ENCODE data around the gene MAP3K15. TPM values are rescaled to one million over a fixed set of nuclear protein-coding genes. Genes with fewer than 3 reads are reported as not detected.
"Not testable (repeated sequence)": the region's sequence is repeated elsewhere in the genome, so short reads cannot be mapped to it uniquely, and the experiment has no call there.

Gene MAP3K15
- total RNA-seq, 1 donor from 2014 or later: 0.37 TPM

DNA sequence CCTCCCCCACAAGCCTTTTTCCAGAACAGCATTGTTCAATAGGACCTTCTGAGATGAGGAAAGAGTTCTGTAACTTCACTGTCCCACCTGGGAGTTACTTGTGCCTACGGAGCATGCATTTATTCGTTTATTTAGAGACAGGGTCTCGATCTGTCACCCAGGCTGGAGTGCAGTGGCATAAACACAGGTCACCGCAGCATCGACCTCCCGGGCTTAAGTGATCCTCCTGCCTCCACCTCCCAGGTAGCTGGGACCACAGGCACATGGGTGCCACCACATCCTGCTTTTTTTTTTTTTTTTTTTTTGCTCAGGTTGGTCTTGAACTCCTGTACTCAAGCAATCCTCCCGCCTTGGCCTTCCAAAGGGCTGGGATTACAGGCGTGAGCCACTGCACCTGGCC is 2.9 kb downstream of the MAP3K15 start:
- intact Hi-C loops (cut with micrococcal nuclease): no loop called here
- Mint-ChIP-seq H3K4me1 (peaks cover 2% of the 10 kb centered on the region), H3K4me3 (no peak overlapping the region), H3K36me3 (ENCODE audit: low read depth) (no peaks in the 10 kb centered on the region), H3K9me3 (no peaks in the 10 kb centered on the region), H3K27me3 (peaks cover 29% of the 10 kb centered on the region), H3K27ac (no peak overlapping the region)
- no peak for DNase-seq

DNA sequence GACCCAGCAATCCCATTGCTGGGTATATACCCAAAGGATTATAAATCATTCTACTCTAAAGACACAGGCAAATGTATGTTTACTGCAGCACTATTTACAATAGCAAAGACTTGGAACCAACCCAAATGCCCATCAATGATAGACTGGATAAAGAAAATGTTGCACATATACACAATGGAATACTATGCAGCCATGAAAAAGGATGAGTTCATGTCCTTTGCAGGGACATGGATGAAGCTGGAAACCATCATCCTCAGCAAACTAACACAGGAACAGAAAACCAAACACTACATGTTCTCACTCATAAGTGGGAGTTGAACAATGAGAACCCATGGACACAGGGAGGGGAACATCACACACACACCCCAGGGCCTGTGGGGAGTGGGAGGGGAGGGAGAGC is 3.5 kb downstream of the MAP3K15 start:
- H3K4me3 Mint-ChIP-seq, H3K4me1 Mint-ChIP-seq: not testable (repeated sequence)

DNA sequence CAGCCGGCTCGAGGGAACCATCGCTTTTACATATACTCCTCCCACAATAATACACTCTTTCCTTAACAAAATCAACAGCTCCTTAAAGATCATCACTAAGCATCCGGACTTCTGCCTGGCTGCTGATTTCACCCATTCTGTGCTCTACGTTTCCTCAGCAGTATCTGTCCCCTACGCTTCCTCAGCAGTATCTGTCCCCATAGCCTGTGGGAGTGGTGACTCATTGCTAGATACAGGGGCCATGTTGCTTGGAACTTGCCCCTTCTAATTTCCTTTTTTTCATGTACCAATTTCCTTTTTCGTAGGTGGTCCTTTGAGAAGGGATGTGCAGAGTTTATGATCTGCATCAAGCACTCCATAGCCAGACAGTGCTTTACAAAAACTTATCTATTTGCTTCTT is 18.6 kb downstream of the MAP3K15 start:
- DNase-seq: no peak
- Mint-ChIP-seq H3K36me3 (ENCODE audit: low read depth) (no peaks in the 10 kb centered on the region), H3K4me1 (no peaks in the 10 kb centered on the region), H3K27me3 (peaks cover 3% of the 10 kb centered on the region), H3K27ac (no peak overlapping the region), H3K9me3 (no peaks in the 10 kb centered on the region), H3K4me3 (no peak overlapping the region)
- intact Hi-C loops (cut with micrococcal nuclease): no loop called here

More for the DNA sequence above, 3.5 kb downstream of the MAP3K15 start:
- peaks cover 25% of the 10 kb centered on the region for H3K27me3 Mint-ChIP-seq
- intact Hi-C loops (cut with micrococcal nuclease); H3K36me3 Mint-ChIP-seq (ENCODE audit: low read depth); H3K9me3 Mint-ChIP-seq; H3K27ac Mint-ChIP-seq; DNase-seq: not testable (repeated sequence)

DNA sequence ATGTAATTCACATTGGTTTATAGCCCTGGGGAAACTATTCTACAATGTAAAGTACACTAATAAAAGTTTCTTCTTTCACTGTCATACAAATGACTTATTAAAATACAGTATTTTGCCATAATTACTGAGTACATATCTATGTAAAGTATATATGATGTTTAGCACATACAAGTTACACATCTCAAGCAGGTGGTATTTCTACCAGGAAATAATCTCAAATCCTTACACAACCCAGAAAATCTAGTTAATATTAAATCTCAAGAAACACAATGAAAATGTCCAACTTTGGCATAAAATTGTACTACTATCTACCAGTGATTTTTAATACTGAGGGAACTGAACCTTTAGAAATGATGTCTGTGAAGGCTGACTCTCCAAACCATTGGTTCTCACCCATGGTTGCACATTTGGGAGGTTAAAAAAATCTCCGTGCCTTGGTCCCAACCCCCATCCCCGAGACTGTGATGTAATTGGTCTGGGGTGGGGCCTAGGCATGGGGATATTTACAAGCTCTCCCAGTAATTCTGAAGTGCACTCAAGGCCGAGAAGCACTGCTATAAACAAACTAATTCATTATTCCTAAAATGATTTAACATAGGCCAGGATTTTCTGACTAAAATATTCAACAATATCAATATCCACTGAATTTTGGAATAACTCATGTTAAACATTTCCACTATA is 27.6 kb downstream of the MAP3K15 start:
- Mint-ChIP-seq H3K27me3 (no peaks in the 10 kb centered on the region), H3K27ac (no peak overlapping the region), H3K36me3 (ENCODE audit: low read depth) (no peaks in the 10 kb centered on the region), H3K4me1 (peaks cover 6% of the 10 kb centered on the region), H3K4me3 (no peak overlapping the region), H3K9me3 (no peaks in the 10 kb centered on the region)
- intact Hi-C loops (cut with micrococcal nuclease): no loop called here
- no peak for DNase-seq

DNA sequence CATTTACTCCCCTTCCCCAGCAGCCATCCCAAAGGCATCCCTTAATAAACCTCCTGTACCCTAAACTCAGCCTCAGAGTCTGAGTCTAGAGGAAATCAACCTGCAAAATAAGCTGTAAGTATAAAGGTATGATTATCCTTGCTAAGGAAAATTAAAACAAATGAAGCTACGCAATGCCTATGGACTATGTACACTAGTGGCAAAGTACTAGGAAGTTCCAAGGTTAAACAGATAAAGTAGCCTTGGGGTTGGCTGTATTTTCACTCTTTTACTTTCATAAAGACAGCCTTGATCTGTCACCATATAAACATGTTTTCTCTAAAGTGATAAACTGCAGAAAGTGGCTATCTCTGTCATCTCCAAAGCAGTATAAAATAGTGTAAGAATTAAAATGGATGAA is 35.9 kb downstream of the MAP3K15 start:
- H3K36me3 Mint-ChIP-seq (ENCODE audit: low read depth): peaks cover 1% of the 10 kb centered on the region
- intact Hi-C loops (cut with micrococcal nuclease): no loop called here
- DNase-seq: no peak
- no peak overlapping the region for H3K4me3 Mint-ChIP-seq
- H3K27ac Mint-ChIP-seq: no peak overlapping the region
- peaks cover 3% of the 10 kb centered on the region for H3K9me3 Mint-ChIP-seq
- no peaks in the 10 kb centered on the region for H3K4me1 Mint-ChIP-seq
- H3K27me3 Mint-ChIP-seq: peaks cover 2% of the 10 kb centered on the region

DNA sequence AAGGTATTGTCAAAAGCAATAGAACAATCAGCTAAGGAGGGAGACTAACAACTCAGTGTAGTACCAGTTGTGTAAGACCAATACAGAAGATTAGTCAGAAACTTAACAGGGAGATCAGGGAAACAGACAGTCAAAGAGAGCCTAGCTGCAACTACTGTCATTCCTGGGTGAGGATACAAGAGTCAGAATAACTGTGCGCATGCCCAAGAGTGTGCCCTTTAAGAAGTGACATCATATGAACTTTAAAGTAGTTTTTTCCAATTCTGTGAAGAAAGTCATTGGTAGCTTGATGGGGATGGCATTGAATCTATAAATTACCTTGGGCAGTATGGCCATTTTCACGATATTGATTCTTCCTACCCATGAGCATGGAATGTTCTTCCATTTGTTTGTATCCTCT is 46.9 kb downstream of the MAP3K15 start:
- intact Hi-C loops (cut with micrococcal nuclease); H3K36me3 Mint-ChIP-seq (ENCODE audit: low read depth); H3K4me1 Mint-ChIP-seq; H3K27me3 Mint-ChIP-seq; H3K9me3 Mint-ChIP-seq; H3K4me3 Mint-ChIP-seq; DNase-seq; H3K27ac Mint-ChIP-seq: not testable (repeated sequence)

DNA sequence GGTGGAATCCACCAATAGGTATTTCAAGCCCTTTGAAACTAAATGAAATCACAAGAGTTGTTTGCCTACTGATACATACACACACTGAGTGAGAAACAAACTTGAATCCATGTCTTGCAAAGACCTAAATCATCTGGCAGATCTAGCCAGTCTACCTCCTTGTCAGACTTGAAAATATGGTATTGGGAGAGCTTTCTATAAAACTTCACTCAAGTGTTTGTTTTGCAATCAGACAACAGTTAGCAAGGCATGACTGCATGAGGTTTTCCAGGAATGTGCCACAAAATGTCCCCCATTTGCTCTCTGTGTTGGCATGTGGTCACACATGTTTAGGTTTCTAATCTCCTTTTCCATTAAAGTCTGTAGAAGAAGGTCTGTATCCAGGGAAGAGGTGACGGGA is 52.4 kb downstream of the MAP3K15 start:
- Mint-ChIP-seq H3K27ac (no peak overlapping the region), H3K4me3 (no peak overlapping the region), H3K4me1 (no peaks in the 10 kb centered on the region), H3K9me3 (no peaks in the 10 kb centered on the region), H3K36me3 (ENCODE audit: low read depth) (no peaks in the 10 kb centered on the region), H3K27me3 (peaks cover under 1% of the 10 kb centered on the region)
- DNase-seq: no peak
- intact Hi-C loops (cut with micrococcal nuclease): no loop called here

DNA sequence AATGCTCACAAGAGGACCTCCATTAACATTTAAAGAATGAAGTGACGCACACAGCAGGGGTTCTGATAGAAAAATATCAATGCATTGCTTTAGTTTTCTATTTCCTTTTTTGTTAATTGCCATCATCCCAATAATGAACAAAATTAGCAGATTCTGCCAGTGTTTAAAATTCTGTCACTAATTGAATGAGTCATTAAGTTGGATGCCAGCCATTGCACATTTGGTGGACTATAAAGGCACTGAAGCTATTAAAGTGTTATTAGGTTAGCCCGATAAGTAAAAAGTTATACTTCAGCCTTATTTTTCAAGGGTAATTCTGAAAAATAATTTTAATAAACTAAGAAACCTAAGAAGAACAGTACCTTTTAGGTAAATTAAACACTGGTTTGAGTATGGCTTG is 53.1 kb downstream of the MAP3K15 start:
- Mint-ChIP-seq H3K4me1 (no peaks in the 10 kb centered on the region), H3K27me3 (no peaks in the 10 kb centered on the region), H3K9me3 (no peaks in the 10 kb centered on the region), H3K36me3 (ENCODE audit: low read depth) (no peaks in the 10 kb centered on the region), H3K4me3 (no peak overlapping the region), H3K27ac (no peak overlapping the region)
- DNase-seq: no peak
- intact Hi-C loops (cut with micrococcal nuclease): no loop called here

DNA sequence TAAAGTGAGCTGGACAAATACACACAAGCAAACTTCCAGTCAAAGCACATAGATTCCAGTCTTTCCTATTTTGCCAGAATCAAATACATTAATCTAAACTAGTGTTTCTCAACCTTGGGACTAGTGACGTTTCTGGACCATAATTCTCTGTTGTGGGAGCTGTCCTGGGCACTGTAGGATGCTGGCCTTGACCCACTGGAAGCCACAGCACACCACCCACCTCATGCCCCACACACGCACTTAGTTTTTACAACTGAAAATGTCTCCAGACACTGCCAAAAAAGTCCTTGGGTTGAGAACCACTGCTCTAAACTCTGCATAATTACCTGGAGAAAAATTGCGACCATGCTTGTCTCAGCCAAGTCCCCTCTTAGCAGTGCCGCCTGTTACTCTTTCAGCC is 57.6 kb downstream of the MAP3K15 start:
- no peaks in the 10 kb centered on the region for H3K9me3 Mint-ChIP-seq
- no peaks in the 10 kb centered on the region for H3K36me3 Mint-ChIP-seq (ENCODE audit: low read depth)
- intact Hi-C loops (cut with micrococcal nuclease): no loop called here
- H3K27ac Mint-ChIP-seq: no peak overlapping the region
- H3K4me1 Mint-ChIP-seq: no peaks in the 10 kb centered on the region
- DNase-seq: no peak
- no peak overlapping the region for H3K4me3 Mint-ChIP-seq
- H3K27me3 Mint-ChIP-seq: no peaks in the 10 kb centered on the region

DNA sequence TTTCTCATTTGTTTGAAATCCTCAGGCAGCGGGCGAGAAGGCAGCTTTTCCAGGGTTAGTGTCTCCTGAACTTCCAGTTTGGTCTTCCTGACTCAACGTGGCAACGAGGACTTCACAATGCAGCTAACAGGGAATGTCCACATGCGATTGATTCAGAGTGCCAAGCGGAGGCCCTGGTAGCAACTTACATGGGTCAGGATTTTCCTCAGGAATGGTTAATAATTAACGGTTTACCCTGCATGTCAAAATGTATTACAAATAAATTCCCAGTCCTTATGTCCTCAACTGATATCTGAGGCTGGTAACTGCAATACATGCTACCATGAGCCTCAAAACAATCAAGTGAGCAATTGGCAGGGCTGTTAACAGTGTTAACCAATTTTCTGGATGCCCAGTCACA is 67.2 kb downstream of the MAP3K15 start:
- H3K27me3 Mint-ChIP-seq: peaks cover 2% of the 10 kb centered on the region
- H3K27ac Mint-ChIP-seq: no peak overlapping the region
- DNase-seq: no peak
- intact Hi-C loops (cut with micrococcal nuclease): no loop called here
- no peaks in the 10 kb centered on the region for H3K9me3 Mint-ChIP-seq
- H3K4me1 Mint-ChIP-seq: no peaks in the 10 kb centered on the region
- no peaks in the 10 kb centered on the region for H3K36me3 Mint-ChIP-seq (ENCODE audit: low read depth)
- no peak overlapping the region for H3K4me3 Mint-ChIP-seq

DNA sequence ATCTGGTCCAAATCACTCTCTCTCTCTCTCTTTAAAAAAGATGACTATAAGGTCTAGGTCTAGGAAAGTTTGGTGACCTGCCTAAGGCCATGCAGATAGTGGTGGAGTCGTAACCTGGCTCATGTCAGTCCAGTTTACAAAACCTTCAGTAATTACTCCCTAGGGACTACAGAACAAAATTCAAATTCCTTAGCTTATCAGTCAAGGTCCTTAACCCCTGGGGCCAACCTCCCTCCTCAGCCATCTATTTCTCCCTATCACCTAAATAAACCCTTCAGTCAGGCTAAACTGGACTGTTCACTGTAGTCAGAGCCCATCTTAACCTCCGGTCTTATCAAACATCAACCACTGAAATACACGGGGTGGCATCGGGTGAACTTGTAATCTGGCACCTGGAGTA is 68.9 kb downstream of the MAP3K15 start:
- no peak overlapping the region for H3K4me3 Mint-ChIP-seq
- no peaks in the 10 kb centered on the region for H3K4me1 Mint-ChIP-seq
- H3K27ac Mint-ChIP-seq: no peak overlapping the region
- H3K27me3 Mint-ChIP-seq: peaks cover 2% of the 10 kb centered on the region
- H3K9me3 Mint-ChIP-seq: no peaks in the 10 kb centered on the region
- H3K36me3 Mint-ChIP-seq (ENCODE audit: low read depth): no peaks in the 10 kb centered on the region
- no peak for DNase-seq
- intact Hi-C loops (cut with micrococcal nuclease): no loop called here

DNA sequence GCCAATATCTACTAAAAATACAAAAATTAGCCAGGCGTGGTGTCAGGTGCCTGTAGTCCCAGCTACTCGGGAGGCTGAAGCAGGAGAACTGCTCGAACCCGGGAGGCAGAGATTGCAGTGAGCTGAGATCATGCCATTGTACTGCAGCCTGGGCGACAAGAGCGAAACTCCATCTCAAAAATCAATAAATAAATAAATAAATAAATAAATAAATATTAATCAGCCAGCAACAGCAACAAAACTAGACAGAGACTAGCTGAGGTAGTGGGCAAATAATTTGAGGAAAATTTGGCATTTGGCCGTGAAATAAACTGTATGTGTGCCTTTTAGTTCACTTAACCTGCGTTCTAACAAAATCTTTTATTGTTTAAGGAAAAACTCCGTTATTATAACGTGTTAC is 69.5 kb downstream of the MAP3K15 start:
- H3K27ac Mint-ChIP-seq; H3K4me3 Mint-ChIP-seq; H3K36me3 Mint-ChIP-seq (ENCODE audit: low read depth); intact Hi-C loops (cut with micrococcal nuclease); H3K4me1 Mint-ChIP-seq; H3K9me3 Mint-ChIP-seq; H3K27me3 Mint-ChIP-seq; DNase-seq: not testable (repeated sequence)

DNA sequence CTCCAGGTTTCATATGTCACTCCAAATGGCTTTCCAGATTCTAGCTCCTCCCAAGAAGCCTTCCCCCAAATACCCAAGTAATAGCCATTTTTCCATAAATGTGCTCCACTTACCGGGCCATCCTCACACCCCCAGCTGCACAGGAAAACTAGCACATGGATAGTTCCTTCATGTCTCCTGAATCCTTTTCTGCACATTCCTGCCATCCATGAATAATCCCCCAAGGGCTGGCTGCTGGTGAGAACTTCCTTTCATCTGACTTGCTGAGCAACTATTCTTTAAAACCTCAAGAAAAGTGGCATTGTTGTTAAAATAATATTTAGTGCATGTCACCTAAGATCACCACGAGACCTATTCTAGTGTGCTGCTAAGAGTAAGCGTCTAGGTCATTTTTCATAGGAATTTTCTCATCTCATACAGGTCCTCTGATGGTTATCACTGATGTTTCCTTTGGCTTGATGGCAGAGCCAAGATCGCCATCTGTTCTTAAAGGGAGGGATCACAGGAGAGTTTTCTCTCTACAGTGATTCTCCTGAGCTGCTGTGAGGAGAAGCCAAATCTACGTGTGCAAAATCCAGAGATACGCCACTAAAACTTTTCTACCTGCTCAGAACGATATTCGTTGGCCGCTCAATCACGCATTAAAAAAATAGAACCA is 71.3 kb downstream of the MAP3K15 start:
- intact Hi-C loops (cut with micrococcal nuclease): no loop called here
- no peak overlapping the region for H3K4me3 Mint-ChIP-seq

DNA sequence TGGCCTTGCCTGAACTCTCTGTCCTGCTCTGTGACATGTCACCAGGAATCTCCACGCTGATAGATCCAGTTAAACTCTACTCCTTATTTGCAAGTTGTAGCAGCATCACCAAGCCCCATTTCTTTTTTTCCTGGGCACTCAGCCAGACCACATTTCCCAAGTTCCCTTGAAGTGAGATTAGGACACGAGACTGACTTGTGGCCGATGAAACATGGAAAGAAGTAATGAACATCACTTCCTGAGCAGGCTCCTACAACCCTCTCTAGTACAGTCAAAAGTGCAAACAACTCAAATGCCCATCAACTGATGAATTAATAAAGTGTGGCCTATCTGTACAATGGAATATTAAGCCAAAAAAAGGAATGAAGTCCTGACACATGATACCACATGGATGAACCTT is 74.6 kb downstream of the MAP3K15 start:
- no peak for DNase-seq
- H3K27ac Mint-ChIP-seq: no peak overlapping the region
- H3K4me3 Mint-ChIP-seq: no peak overlapping the region
- intact Hi-C loops (cut with micrococcal nuclease): no loop called here
- no peaks in the 10 kb centered on the region for H3K4me1 Mint-ChIP-seq
- H3K9me3 Mint-ChIP-seq: no peaks in the 10 kb centered on the region
- peaks cover 1% of the 10 kb centered on the region for H3K27me3 Mint-ChIP-seq
- H3K36me3 Mint-ChIP-seq (ENCODE audit: low read depth): no peaks in the 10 kb centered on the region

More for the DNA sequence above, 71.3 kb downstream of the MAP3K15 start:
- Mint-ChIP-seq H3K4me1 (no peaks in the 10 kb centered on the region), H3K9me3 (no peaks in the 10 kb centered on the region), H3K27ac (no peak overlapping the region), H3K27me3 (peaks cover 1% of the 10 kb centered on the region), H3K36me3 (ENCODE audit: low read depth) (no peaks in the 10 kb centered on the region)
- no peak for DNase-seq

DNA sequence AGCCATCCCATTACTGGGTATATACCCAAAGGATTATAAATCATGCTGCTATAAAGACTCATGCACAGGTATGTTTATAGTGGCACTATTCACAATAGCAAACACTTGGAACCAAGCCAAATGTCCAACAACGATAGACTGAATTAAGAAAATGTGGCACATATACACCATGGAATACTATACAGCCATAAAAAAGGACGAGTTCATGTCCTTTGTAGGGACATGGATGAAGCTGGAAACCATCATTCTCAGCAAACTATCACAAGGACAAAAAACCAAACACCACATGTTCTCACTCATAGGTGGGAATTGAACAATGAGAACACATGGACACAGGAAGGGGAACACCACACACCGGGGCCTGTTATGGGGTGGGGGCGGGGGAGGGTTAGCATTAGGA is 92.6 kb downstream of the MAP3K15 start:
- H3K27ac Mint-ChIP-seq; H3K4me3 Mint-ChIP-seq; H3K9me3 Mint-ChIP-seq; H3K27me3 Mint-ChIP-seq; DNase-seq; H3K36me3 Mint-ChIP-seq (ENCODE audit: low read depth); H3K4me1 Mint-ChIP-seq; intact Hi-C loops (cut with micrococcal nuclease): not testable (repeated sequence)

Measured in activated CD4-positive, alpha-beta T cell treated with anti-CD3 and anti-CD28 coated beads, Interleukin-2, amount 10 ng/mL, durations not matched to agents 24 days and 14 days (primary cell).